ENCODE measurements around the gene CDRT4. TPM values are rescaled to one million over a fixed set of nuclear protein-coding genes. Genes with fewer than 3 reads are reported as not detected.
A peak's percentile ranks its signal among the peaks of the same experiment; 100 is the strongest.

Gene CDRT4
- total RNA-seq, 1 donor: 6.5 TPM

- no peak for TF ChIP-seq CTCF (IDR thresholded peaks at IDR 0.05; ENCODE audit: insufficient read depth, low read depth, low read length)
- H3K4me3 ChIP-seq (ENCODE audit: low read depth, low read length): no peak overlapping the region
Observed at GRCh38 chr17:15454346-15454745, 13.1 kb downstream of the CDRT4 start.

GRCh38 chr17:15453782-15454181, 13.6 kb downstream of the CDRT4 start:
- no peak overlapping the region for H3K4me3 ChIP-seq (ENCODE audit: low read depth, low read length)
- no peak for TF ChIP-seq CTCF (IDR thresholded peaks at IDR 0.05; ENCODE audit: insufficient read depth, low read depth, low read length)
- DNase-seq (ENCODE audit: low read depth): no peak

More at GRCh38 chr17:15454346-15454745, 13.1 kb downstream of the CDRT4 start:
- DNase-seq (ENCODE audit: low read depth): no peak

- no peak for TF ChIP-seq CTCF (IDR thresholded peaks at IDR 0.05; ENCODE audit: insufficient read depth, low read depth, low read length)
- H3K4me3 ChIP-seq (ENCODE audit: low read depth, low read length): no peak overlapping the region
- no peak for DNase-seq (ENCODE audit: low read depth)
Observed at GRCh38 chr17:15453246-15453645, 14.2 kb downstream of the CDRT4 start.

- DNase-seq (ENCODE audit: low read depth): no peak
- no peak for TF ChIP-seq CTCF (IDR thresholded peaks at IDR 0.05; ENCODE audit: insufficient read depth, low read depth, low read length)
- no peak overlapping the region for H3K4me3 ChIP-seq (ENCODE audit: low read depth, low read length)
Observed at GRCh38 chr17:15452746-15453145, 14.7 kb downstream of the CDRT4 start.

GRCh38 chr17:15451680-15452079, 15.7 kb downstream of the CDRT4 start:
- no peak overlapping the region for H3K4me3 ChIP-seq (ENCODE audit: low read depth, low read length)
- TF ChIP-seq CTCF (IDR thresholded peaks at IDR 0.05; ENCODE audit: insufficient read depth, low read depth, low read length): no peak
- peak; percentile 58 for DNase-seq (ENCODE audit: low read depth)

GRCh38 chr17:15448580-15448956, 18.9 kb downstream of the CDRT4 start:
- no peak for TF ChIP-seq CTCF (IDR thresholded peaks at IDR 0.05; ENCODE audit: insufficient read depth, low read depth, low read length)
- no peak for DNase-seq (ENCODE audit: low read depth)
- H3K4me3 ChIP-seq (ENCODE audit: low read depth, low read length): no peak overlapping the region

- DNase-seq (ENCODE audit: low read depth): no peak
- H3K4me3 ChIP-seq (ENCODE audit: low read depth, low read length): no peak overlapping the region
- no peak for TF ChIP-seq CTCF (IDR thresholded peaks at IDR 0.05; ENCODE audit: insufficient read depth, low read depth, low read length)
Observed at GRCh38 chr17:15447928-15448579, 19.4 kb downstream of the CDRT4 start.

Measured in fibroblast of villous mesenchyme (primary cell).